Neural progenitor cell (in vitro differentiated cells): ENCODE measurements around the gene EXOC8. TPM values are rescaled to one million over a fixed set of nuclear protein-coding genes. Genes with fewer than 3 reads are reported as not detected.

ENCODE experiments used
- DNase-seq: peaks from one replicate; pipeline ENCODE4 v3.0.0-alpha.2; 2016; ENCODE audit warnings: low spot score
- H2AFZ ChIP-seq: fragments of 200-600 bp; sonication (generic); replicated peaks from 2 replicates; pipeline ENCODE4 v1.6.1; 2016; ENCODE audit warnings: antibody characterized with exemption
- H3F3A ChIP-seq: fragments of 200-600 bp; sonication (generic); 2 replicates; pipeline ENCODE4 v1.6.1; 2016; ENCODE audit warnings: antibody characterized with exemption, low read depth
- H3K27ac ChIP-seq: fragments of 200-600 bp; sonication (generic); 2 replicates; pipeline ENCODE4 v1.5.1; 2016; ENCODE audit warnings: mild to moderate bottlenecking
- H3K27me3 ChIP-seq: fragments of 200-600 bp; sonication (generic); 2 replicates; pipeline ENCODE4 v1.6.1; 2016; ENCODE audit warnings: mild to moderate bottlenecking, moderate library complexity
- H3K36me3 ChIP-seq: fragments of 200-600 bp; sonication (generic); 2 replicates; pipeline ENCODE4 v1.5.1; 2016
- H3K4me1 ChIP-seq: fragments of 200-600 bp; sonication (generic); 2 replicates; pipeline ENCODE4 v1.6.1; 2016; ENCODE audit warnings: mixed run types
- H3K4me2 ChIP-seq: fragments of 200-600 bp; sonication (generic); 2 replicates; pipeline ENCODE4 v1.6.1; 2016
- H3K4me3 ChIP-seq: fragments of 200-600 bp; sonication (generic); 2 replicates; pipeline ENCODE4 v1.5.1; 2016
- H3K79me2 ChIP-seq: fragments of 200-600 bp; sonication (generic); 2 replicates; pipeline ENCODE4 v1.6.1; 2016; ENCODE audit warnings: low read depth
- H3K9ac ChIP-seq: fragments of 200-600 bp; sonication (generic); 2 replicates; pipeline ENCODE4 v1.6.1; 2016
- H3K9me3 ChIP-seq: fragments of 200-600 bp; sonication (generic); 2 replicates; pipeline ENCODE4 v1.5.1; 2016; ENCODE audit warnings: low read depth
- H4K20me1 ChIP-seq: fragments of 200-600 bp; sonication (generic); 2 replicates; pipeline ENCODE4 v1.6.1; 2016; ENCODE audit warnings: low read depth
- H3K27ac Mint-ChIP-seq: 3 replicates; pipeline ENCODE4 v1.8.0; 2021; ENCODE audit warnings: mixed read lengths
- H3K27me3 Mint-ChIP-seq: 2 replicates; pipeline ENCODE4 v1.8.0; 2022; ENCODE audit warnings: low read depth, mild to moderate bottlenecking, inconsistent platforms, moderate library complexity, mixed read lengths; ENCODE audit not compliant: insufficient read depth
- H3K36me3 Mint-ChIP-seq: 3 replicates; pipeline ENCODE4 v1.8.0; 2021; ENCODE audit warnings: mixed read lengths
- H3K4me1 Mint-ChIP-seq: 3 replicates; pipeline ENCODE4 v1.8.0; 2021; ENCODE audit warnings: mixed read lengths
- H3K4me3 Mint-ChIP-seq: 3 replicates; pipeline ENCODE4 v1.8.0; 2021; ENCODE audit warnings: mild to moderate bottlenecking, moderate library complexity, mixed read lengths
- H3K9me3 Mint-ChIP-seq: 3 replicates; pipeline ENCODE4 v1.8.0; 2020; ENCODE audit warnings: mixed read lengths
- CTCF ChIP-seq: fragments of 200-600 bp; sonication (generic); IDR thresholded peaks from 2 replicates; pipeline ENCODE4 v1.5.1; 2017; ENCODE audit warnings: antibody characterized with exemption, mild to moderate bottlenecking
- EZH2 ChIP-seq: fragments of 200-600 bp; sonication (generic); IDR thresholded peaks from 2 replicates; pipeline ENCODE4 v1.6.1; 2017; ENCODE audit warnings: antibody characterized with exemption, mild to moderate bottlenecking, moderate library complexity
- EZH2phosphoT487 ChIP-seq: fragments of 200-600 bp; sonication (generic); IDR thresholded peaks from 2 replicates; pipeline ENCODE4 v1.6.1; 2017; ENCODE audit warnings: antibody characterized with exemption
- total RNA-seq: library from RNA; depleted of rRNA; stranded (reverse); fragments of >200 nt; gene quantifications from 2 replicates; pipeline ENCODE4 v1.2.3, GENCODE V29; 2015; ENCODE audit warnings: low replicate concordance

Gene EXOC8
- total RNA-seq, 1 donor from 2014 or later = 11.8 TPM

GRCh38 chr1:231357187-231357772 is 19.6 kb upstream of the EXOC8 start:
- DNase-seq = no peak
- no peaks in the 10 kb centered on the region for H3K27me3 ChIP-seq
- H3K9ac ChIP-seq = no peak overlapping the region
- no peaks in the 10 kb centered on the region for H3K4me1 ChIP-seq
- no peaks in the 10 kb centered on the region for H3K9me3 ChIP-seq
- H3K27ac ChIP-seq = no peak overlapping the region
- no peak for TF ChIP-seq EZH2phosphoT487
- no peak for TF ChIP-seq EZH2
- TF ChIP-seq CTCF = no peak
- Mint-ChIP-seq H3K4me1 (no peaks in the 10 kb centered on the region), H3K27me3 (no peaks in the 10 kb centered on the region), H3K9me3 (no peaks in the 10 kb centered on the region), H3K27ac (no peak overlapping the region), H3K4me3 (no peak overlapping the region), H3K36me3 (peaks cover 14% of the 10 kb centered on the region)
- H3K36me3 ChIP-seq = no peaks in the 10 kb centered on the region
- no peak overlapping the region for H2AFZ ChIP-seq
- no peaks in the 10 kb centered on the region for H4K20me1 ChIP-seq
- no peak overlapping the region for H3K4me3 ChIP-seq
- H3F3A ChIP-seq = peaks cover 5% of the 10 kb centered on the region
- no peaks in the 10 kb centered on the region for H3K79me2 ChIP-seq
- H3K4me2 ChIP-seq = no peak overlapping the region

- Mint-ChIP-seq H3K27ac (no peak overlapping the region), H3K9me3 (no peaks in the 10 kb centered on the region), H3K4me3 (no peak overlapping the region), H3K36me3 (peaks cover 8% of the 10 kb centered on the region), H3K4me1 (no peaks in the 10 kb centered on the region), H3K27me3 (no peaks in the 10 kb centered on the region)
- Histone ChIP-seq H3K9ac (no peak overlapping the region), H3K4me1 (no peaks in the 10 kb centered on the region), H3F3A (peaks cover 5% of the 10 kb centered on the region), H3K27ac (no peak overlapping the region), H3K79me2 (no peaks in the 10 kb centered on the region), H3K36me3 (no peaks in the 10 kb centered on the region), H3K27me3 (no peaks in the 10 kb centered on the region), H2AFZ (no peak overlapping the region), H3K9me3 (no peaks in the 10 kb centered on the region), H3K4me2 (no peak overlapping the region), H4K20me1 (peaks cover 3% of the 10 kb centered on the region), H3K4me3 (no peak overlapping the region)
- TF ChIP-seq EZH2phosphoT487 (no peak), CTCF (no peak), EZH2 (no peak)
- no peak for DNase-seq
Measured at GRCh38 chr1:231355171-231355570, 17.5 kb upstream of the EXOC8 start.

- no peaks in the 10 kb centered on the region for H3K36me3 ChIP-seq
- no peaks in the 10 kb centered on the region for H3K27me3 ChIP-seq
- no peaks in the 10 kb centered on the region for H3K4me1 ChIP-seq
- no peak overlapping the region for H3K9ac ChIP-seq
- no peak overlapping the region for H3K4me3 Mint-ChIP-seq
- DNase-seq = no peak
- no peaks in the 10 kb centered on the region for H3K4me1 Mint-ChIP-seq
- H3K4me3 ChIP-seq = no peak overlapping the region
- H3K27me3 Mint-ChIP-seq = no peaks in the 10 kb centered on the region
- H3K4me2 ChIP-seq = no peak overlapping the region
- no peak overlapping the region for H2AFZ ChIP-seq
- no peaks in the 10 kb centered on the region for H3K9me3 Mint-ChIP-seq
- no peak for TF ChIP-seq EZH2phosphoT487
- TF ChIP-seq CTCF = no peak
- TF ChIP-seq EZH2 = no peak
- no peak overlapping the region for H3K27ac Mint-ChIP-seq
- peaks cover 4% of the 10 kb centered on the region for H4K20me1 ChIP-seq
- no peak overlapping the region for H3K27ac ChIP-seq
- H3K79me2 ChIP-seq = no peaks in the 10 kb centered on the region
- no peaks in the 10 kb centered on the region for H3K9me3 ChIP-seq
- peaks cover 5% of the 10 kb centered on the region for H3F3A ChIP-seq
- H3K36me3 Mint-ChIP-seq = peaks cover 8% of the 10 kb centered on the region
Measured at GRCh38 chr1:231354330-231355020, 16.8 kb upstream of the EXOC8 start.
